ENCODE data around the gene IL17RD. TPM values are rescaled to one million over a fixed set of nuclear protein-coding genes. Genes with fewer than 3 reads are reported as not detected.

IL17RD gene
- polyA plus RNA-seq, 3 donors = not detected

DNA sequence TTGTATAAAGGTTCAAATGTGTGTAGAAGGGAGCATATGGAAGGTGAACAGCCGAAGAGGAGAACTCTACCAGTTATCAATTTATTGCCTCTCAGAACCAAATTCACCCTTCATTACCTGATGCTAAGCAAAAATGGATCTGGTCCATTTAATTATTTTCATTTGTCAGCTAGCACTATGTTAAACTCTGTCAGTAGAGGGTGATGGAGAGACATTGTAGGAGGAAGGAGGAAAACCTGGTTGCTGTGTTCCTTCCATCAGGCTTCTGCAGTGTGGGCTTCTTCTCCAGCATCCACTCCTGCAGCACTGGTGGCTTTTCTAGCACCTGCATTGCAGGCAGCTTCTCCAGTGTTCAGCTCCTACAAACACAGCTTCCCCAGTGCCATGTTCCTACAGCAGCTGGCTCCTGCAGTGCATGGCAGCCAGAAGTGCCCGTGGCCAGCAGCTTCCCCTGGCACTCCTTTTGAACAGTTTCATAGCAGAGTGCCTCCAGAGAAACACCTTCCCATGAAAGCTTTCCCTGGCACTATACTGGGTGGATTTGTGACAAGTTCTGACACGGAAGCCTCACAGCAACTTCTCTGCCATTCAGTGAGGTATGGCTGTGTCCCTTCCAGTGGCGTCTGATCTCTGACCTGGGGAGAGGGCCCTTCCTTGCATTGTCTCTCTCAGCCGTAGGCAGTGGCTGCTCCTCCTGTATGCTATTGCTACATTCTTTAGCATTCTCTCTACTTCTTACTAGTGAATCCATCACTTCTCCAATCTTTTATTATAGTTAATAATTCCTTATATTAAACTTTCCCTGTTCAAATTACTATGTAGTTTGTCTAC, 14.6 kb upstream of the IL17RD start:
- Mint-ChIP-seq H3K4me1 (peaks cover 25% of the 10 kb centered on the region), H3K36me3 (no peaks in the 10 kb centered on the region), H3K27ac (no peak overlapping the region), H3K4me3 (no peak overlapping the region), H3K27me3 (ENCODE audit: low read depth in 3 of 3) (peaks cover 0 to 4% (median 0%) of the 10 kb centered on the region in 3 donors), H3K9me3 (peaks cover 0 to 9% (median 7%) of the 10 kb centered on the region in 7 donors)
- Histone ChIP-seq H2AFZ (ENCODE audit: insufficient read depth, low read depth, low read length, poor library complexity, severe bottlenecking) (no peak overlapping the region), H3K9ac (ENCODE audit: insufficient read depth, low read length, poor library complexity, severe bottlenecking) (no peak overlapping the region), H3K27me3 (ENCODE audit: control insufficient read depth in 2 of 2, insufficient read depth in 2 of 2, low read length in 2 of 2) (no peaks in the 10 kb centered on the region), H3K4me1 (ENCODE audit: control insufficient read depth in 1 of 2, insufficient read depth in 2 of 2, low read length in 2 of 2) (peaks cover 14 to 20% of the 10 kb centered on the region in 2 donors), H4K20me1 (ENCODE audit: insufficient read depth, low read length) (no peaks in the 10 kb centered on the region), H3K4me3 (replicated peaks in 1 of 3; ENCODE audit: low read depth in 2 of 3, low read length in 3 of 3) (no peak overlapping the region), H3K4me2 (replicated peaks; ENCODE audit: extremely low read depth, low read length, poor library complexity, severe bottlenecking) (no peak overlapping the region), H3K9me3 (replicated peaks in 1 of 2; ENCODE audit: control insufficient read depth in 1 of 2, insufficient read depth in 1 of 2, low read length in 2 of 2) (no peaks in the 10 kb centered on the region), H3K36me3 (replicated peaks in 1 of 2; ENCODE audit: control insufficient read depth in 1 of 2, insufficient read depth in 2 of 2, low read length in 2 of 2) (no peaks in the 10 kb centered on the region), H3K79me2 (ENCODE audit: insufficient read depth, low read length) (no peaks in the 10 kb centered on the region), H3K27ac (ENCODE audit: low read depth in 1 of 2, low read length in 2 of 2) (no peak overlapping the region)
- intact Hi-C loops (cut with micrococcal nuclease) = no loop called here
- DNase-seq = no peak
- TF ChIP-seq, protein P1, sequence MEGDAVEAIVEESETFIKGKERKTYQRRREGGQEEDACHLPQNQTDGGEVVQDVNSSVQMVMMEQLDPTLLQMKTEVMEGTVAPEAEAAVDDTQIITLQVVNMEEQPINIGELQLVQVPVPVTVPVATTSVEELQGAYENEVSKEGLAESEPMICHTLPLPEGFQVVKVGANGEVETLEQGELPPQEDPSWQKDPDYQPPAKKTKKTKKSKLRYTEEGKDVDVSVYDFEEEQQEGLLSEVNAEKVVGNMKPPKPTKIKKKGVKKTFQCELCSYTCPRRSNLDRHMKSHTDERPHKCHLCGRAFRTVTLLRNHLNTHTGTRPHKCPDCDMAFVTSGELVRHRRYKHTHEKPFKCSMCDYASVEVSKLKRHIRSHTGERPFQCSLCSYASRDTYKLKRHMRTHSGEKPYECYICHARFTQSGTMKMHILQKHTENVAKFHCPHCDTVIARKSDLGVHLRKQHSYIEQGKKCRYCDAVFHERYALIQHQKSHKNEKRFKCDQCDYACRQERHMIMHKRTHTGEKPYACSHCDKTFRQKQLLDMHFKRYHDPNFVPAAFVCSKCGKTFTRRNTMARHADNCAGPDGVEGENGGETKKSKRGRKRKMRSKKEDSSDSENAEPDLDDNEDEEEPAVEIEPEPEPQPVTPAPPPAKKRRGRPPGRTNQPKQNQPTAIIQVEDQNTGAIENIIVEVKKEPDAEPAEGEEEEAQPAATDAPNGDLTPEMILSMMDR (IDR thresholded peaks at IDR 0.05) = no peak
- 83% methylated on average over 3 of the region's 5 CpGs for WGBS (ENCODE audit: insufficient coverage)

DNA sequence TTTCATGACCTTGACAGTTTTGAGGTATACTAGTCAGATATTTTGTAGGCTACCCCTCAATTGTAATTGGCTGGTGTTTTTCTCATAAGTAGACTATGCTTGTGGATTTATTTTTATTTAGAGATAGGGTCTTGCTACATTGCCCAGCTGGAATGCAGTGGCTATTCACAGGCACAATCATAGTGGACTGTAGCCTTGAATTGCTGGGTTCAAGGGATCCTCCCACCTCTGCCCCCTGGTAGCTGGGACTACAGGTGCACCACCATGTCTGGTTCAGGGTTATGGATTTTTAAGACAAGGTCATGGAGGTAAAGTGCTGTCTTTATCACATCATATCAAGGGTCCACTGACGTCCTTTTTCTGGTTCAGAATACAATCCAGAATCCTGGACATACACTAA, 10.9 kb upstream of the IL17RD start:
- WGBS (ENCODE audit: insufficient coverage) = no CpG with 5 or more reads among the region's 1 CpG
- Histone ChIP-seq H2AFZ (ENCODE audit: insufficient read depth, low read depth, low read length, poor library complexity, severe bottlenecking) (no peak overlapping the region), H3K36me3 (replicated peaks in 1 of 2; ENCODE audit: control insufficient read depth in 1 of 2, insufficient read depth in 2 of 2, low read length in 2 of 2) (no peaks in the 10 kb centered on the region), H3K4me2 (replicated peaks; ENCODE audit: extremely low read depth, low read length, poor library complexity, severe bottlenecking) (no peak overlapping the region), H3K9me3 (replicated peaks in 1 of 2; ENCODE audit: control insufficient read depth in 1 of 2, insufficient read depth in 1 of 2, low read length in 2 of 2) (no peaks in the 10 kb centered on the region), H3K4me3 (replicated peaks in 1 of 3; ENCODE audit: low read depth in 2 of 3, low read length in 3 of 3) (no peak overlapping the region), H3K4me1 (ENCODE audit: control insufficient read depth in 1 of 2, insufficient read depth in 2 of 2, low read length in 2 of 2) (peaks cover 30 to 37% of the 10 kb centered on the region in 2 donors), H3K27me3 (ENCODE audit: control insufficient read depth in 2 of 2, insufficient read depth in 2 of 2, low read length in 2 of 2) (no peaks in the 10 kb centered on the region), H3K79me2 (ENCODE audit: insufficient read depth, low read length) (no peaks in the 10 kb centered on the region), H4K20me1 (ENCODE audit: insufficient read depth, low read length) (no peaks in the 10 kb centered on the region), H3K27ac (ENCODE audit: low read depth in 1 of 2, low read length in 2 of 2) (no peak overlapping the region), H3K9ac (ENCODE audit: insufficient read depth, low read length, poor library complexity, severe bottlenecking) (no peak overlapping the region)
- intact Hi-C loops (cut with micrococcal nuclease) = no loop called here
- peaks cover 0 to 4% (median 3%) of the 10 kb centered on the region in 3 donors for H3K27me3 Mint-ChIP-seq (ENCODE audit: low read depth in 3 of 3)
- TF ChIP-seq, protein P1 (IDR thresholded peaks at IDR 0.05) = no peak
- H3K27ac Mint-ChIP-seq = no peak overlapping the region
- no peaks in the 10 kb centered on the region for H3K36me3 Mint-ChIP-seq
- H3K9me3 Mint-ChIP-seq = peaks cover 0 to 9% (median 7%) of the 10 kb centered on the region in 7 donors
- DNase-seq = no peak
- peaks cover 44% of the 10 kb centered on the region for H3K4me1 Mint-ChIP-seq
- H3K4me3 Mint-ChIP-seq = no peak overlapping the region

All from CD14-positive monocyte (primary cell).